ENCODE results near the gene TBX21.

Gene TBX21

DNA sequence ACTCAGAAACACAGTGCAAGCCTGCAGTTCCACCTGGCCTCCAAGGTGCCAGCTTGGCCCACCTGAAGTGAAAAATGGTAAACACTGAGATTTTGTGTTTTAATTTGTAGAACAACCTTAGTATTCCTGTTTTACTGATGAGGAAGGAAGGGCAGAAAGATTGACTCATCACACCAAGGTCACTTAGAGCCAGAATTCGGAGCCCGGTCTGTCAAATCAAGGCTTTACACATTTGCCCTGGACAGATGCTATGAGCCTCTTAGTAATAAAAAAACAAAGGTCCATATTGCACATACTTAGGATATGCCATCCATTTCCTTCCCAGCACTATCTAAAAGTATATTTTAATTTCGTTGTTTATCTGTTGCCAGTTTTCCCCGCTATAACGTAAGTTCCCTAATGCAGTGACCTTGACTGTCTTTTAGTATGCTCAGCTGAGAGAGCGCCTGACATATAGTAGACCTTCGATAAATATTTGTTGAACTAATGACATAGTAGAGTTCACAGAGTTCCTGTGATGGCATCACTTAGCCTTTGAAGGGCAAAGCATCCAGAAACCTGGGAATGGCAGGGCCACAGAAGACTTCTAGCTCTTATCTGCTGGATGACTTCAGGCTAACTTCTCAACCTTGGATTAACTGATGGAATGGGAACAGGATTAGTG, 46.2 kb upstream of the TBX21 start:
- TF ChIP-seq POLR2AphosphoS5 (IDR thresholded peaks at IDR 0.05; ENCODE audit: low read depth, low read length) (peak; percentile 42; the same call in 1 of the 2 replicates), TAF1 (IDR thresholded peaks at IDR 0.05; ENCODE audit: borderline replicate concordance, insufficient read depth, low read length) (no peak)

DNA sequence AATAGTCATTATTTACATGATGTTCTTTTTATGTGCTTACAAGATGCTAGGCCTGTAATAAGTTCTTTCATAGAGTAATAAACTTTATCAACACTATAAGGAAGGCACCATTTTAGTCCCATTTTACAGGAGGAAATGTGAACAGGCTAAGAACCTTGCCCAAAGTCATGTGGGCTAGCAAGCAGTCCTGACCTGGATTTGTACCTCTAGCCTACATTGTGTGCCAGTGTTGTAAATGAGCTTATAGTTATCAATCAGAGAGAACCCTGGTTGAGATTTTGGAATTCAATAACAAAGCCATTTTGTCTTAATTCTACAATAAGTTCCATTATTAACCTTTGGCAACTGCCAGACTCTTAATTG, 45.7 kb upstream of the TBX21 start:
- TF ChIP-seq POLR2AphosphoS5 (IDR thresholded peaks at IDR 0.05; ENCODE audit: low read depth, low read length) (0 out of 2 replicates have a peak, but pooled peaks have one; percentile 9), FOXP2 (optimal IDR thresholded peaks at IDR 0.05; ENCODE audit: borderline replicate concordance, extremely low read depth, extremely low read length, insufficient read depth) (no peak)

DNA sequence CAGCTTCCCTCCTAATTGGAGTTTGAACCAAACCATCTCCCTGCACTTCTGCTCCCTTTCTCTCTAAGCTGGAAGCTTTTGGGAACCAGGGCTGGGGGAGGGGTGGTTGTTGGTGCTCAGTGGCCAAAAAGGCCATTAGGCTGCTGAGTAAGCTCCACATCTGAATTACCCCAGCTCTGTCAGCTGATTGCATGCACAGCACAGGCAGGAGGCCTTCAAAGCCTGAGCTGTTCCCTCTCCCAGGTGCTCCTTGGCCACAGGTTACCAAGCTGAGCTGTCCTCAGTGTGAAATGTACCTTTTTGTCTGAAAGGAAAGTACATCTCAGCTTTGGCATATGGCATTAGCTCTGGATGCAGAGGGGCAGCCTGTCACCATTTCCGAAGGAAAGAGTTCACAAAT, 45.3 kb upstream of the TBX21 start:
- TF ChIP-seq TAF1 (IDR thresholded peaks at IDR 0.05; ENCODE audit: borderline replicate concordance, insufficient read depth, low read length) (no peak), SIN3A (IDR thresholded peaks at IDR 0.05; ENCODE audit: borderline replicate concordance, insufficient read depth, low read length) (no peak), FOXP2 (optimal IDR thresholded peaks at IDR 0.05; ENCODE audit: borderline replicate concordance, extremely low read depth, extremely low read length, insufficient read depth) (no peak), POLR2AphosphoS5 (IDR thresholded peaks at IDR 0.05; ENCODE audit: low read depth, low read length) (peak; percentile 37; the same call in 1 of the 2 replicates)
- TF ChIP-seq, protein P1, sequence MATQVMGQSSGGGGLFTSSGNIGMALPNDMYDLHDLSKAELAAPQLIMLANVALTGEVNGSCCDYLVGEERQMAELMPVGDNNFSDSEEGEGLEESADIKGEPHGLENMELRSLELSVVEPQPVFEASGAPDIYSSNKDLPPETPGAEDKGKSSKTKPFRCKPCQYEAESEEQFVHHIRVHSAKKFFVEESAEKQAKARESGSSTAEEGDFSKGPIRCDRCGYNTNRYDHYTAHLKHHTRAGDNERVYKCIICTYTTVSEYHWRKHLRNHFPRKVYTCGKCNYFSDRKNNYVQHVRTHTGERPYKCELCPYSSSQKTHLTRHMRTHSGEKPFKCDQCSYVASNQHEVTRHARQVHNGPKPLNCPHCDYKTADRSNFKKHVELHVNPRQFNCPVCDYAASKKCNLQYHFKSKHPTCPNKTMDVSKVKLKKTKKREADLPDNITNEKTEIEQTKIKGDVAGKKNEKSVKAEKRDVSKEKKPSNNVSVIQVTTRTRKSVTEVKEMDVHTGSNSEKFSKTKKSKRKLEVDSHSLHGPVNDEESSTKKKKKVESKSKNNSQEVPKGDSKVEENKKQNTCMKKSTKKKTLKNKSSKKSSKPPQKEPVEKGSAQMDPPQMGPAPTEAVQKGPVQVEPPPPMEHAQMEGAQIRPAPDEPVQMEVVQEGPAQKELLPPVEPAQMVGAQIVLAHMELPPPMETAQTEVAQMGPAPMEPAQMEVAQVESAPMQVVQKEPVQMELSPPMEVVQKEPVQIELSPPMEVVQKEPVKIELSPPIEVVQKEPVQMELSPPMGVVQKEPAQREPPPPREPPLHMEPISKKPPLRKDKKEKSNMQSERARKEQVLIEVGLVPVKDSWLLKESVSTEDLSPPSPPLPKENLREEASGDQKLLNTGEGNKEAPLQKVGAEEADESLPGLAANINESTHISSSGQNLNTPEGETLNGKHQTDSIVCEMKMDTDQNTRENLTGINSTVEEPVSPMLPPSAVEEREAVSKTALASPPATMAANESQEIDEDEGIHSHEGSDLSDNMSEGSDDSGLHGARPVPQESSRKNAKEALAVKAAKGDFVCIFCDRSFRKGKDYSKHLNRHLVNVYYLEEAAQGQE (IDR thresholded peaks at IDR 0.05; ENCODE audit: insufficient read depth in 1 of 2, low read depth in 2 of 2, low read length in 2 of 2), result no peak

DNA sequence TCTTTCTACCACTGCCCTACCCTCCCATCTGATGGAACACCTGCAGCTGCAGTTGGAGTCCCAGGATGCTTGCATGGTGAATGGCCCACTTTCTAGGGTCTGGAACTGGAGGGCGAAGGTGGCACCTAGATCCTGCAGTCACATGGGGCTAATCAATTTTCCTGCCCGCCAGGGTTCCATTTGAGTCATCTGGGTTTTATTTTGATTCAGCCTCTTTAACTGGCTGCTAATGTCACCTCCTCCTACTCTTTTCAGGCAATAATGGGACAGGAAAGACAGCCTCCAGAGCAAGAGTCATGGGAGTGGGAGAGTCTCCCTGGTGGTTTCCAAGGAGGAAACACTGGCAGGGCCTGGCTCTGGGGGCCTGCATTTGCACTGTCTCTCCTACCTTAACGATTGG, 42.9 kb upstream of the TBX21 start:
- TF ChIP-seq FOXP2 (optimal IDR thresholded peaks at IDR 0.05; ENCODE audit: borderline replicate concordance, extremely low read depth, extremely low read length, insufficient read depth) (no peak), POLR2AphosphoS5 (IDR thresholded peaks at IDR 0.05; ENCODE audit: low read depth, low read length) (no peak), SIN3A (IDR thresholded peaks at IDR 0.05; ENCODE audit: borderline replicate concordance, insufficient read depth, low read length) (no peak), TAF1 (IDR thresholded peaks at IDR 0.05; ENCODE audit: borderline replicate concordance, insufficient read depth, low read length) (no peak)
- TF ChIP-seq, protein P1 (IDR thresholded peaks at IDR 0.05; ENCODE audit: insufficient read depth in 1 of 2, low read depth in 2 of 2, low read length in 2 of 2), result no peak

DNA sequence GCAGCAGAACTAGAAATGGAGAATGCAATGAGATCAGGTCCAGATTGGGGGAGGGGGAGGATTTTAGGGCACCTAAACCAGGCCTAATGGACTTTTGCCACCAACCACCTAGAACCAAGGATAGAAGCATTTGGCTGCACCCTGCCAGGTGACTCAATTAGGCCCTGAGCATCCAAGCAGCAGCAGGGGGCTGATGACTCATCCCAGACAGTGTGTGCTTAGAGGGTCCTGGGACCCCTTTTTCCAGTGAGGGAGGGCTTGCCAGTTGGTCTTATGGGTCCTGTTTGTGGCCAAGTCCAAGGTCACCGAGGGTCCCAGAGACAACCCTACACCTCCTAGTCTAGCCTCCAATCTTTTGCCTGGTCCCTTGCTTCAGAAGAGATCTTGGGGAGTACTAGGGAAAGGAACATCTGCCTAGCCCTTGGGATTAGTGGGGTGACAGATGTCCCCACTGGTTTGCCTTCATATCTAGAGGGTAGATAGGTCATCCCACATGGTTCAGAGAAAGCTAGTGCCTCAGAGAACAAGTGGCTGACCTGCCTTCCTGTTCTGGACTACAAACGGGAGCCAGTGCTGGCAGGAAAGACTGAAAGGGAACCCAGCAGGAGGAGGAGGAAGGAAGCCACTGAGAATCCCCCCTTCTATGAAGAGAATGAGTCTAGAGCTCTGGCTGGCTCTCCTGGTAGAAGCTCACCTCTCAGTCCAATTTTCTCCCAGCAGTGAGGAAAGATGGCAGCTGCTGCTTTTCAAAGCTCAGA, 40.7 kb upstream of the TBX21 start:
- TF ChIP-seq, protein P1 (IDR thresholded peaks at IDR 0.05; ENCODE audit: insufficient read depth in 1 of 2, low read depth in 2 of 2, low read length in 2 of 2), result no peak
- no peak for TF ChIP-seq SIN3A (IDR thresholded peaks at IDR 0.05; ENCODE audit: borderline replicate concordance, insufficient read depth, low read length)
- TF ChIP-seq FOXP2 (optimal IDR thresholded peaks at IDR 0.05; ENCODE audit: borderline replicate concordance, extremely low read depth, extremely low read length, insufficient read depth), result no peak
- no peak for TF ChIP-seq POLR2AphosphoS5 (IDR thresholded peaks at IDR 0.05; ENCODE audit: low read depth, low read length)
- no peak for TF ChIP-seq TAF1 (IDR thresholded peaks at IDR 0.05; ENCODE audit: borderline replicate concordance, insufficient read depth, low read length)
